ENCODE results near the gene ZNF532.

DNA sequence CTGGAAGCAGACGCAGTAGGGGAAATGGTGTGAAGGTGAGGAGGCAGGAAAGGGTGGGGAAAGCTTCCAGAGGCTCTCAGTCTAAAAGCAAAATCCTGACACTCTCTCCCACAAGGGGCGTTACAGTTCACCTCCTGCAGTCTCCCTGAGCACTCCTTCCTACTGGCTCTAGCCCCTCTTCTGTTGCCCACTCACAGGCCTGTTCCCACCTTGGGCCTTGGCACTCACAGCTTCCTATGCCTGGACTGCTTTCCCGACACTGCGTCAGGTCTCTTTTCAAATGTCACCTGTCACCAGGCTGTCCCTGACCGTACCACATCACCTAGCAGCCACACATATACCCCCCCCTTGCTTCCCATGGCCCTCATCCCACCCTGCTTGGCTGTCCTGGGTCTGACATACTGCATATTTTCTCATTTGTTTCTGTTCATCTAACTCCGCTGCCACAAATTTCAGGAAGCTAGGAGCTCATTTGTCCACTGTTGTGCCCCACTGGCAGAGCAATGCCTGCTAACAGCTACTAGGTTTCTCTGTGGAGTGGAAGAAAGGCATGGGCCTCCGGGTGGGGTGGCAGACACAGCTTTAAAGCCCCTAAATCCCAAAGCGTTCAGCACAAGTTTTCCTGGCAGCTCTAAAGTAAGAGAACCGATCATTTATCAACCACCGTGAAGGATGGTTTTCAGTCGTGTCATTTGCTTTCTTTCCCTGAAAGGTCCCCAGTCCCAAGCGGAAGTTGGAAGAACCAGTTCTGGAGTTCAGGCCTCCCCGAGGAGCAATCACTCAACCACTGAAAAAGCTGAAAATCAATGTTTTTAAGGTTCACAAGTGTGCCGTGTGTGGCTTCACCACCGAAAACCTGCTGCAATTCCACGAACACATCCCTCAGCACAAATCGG, 118.8 kb downstream of the ZNF532 start:
- TF ChIP-seq, protein P1, sequence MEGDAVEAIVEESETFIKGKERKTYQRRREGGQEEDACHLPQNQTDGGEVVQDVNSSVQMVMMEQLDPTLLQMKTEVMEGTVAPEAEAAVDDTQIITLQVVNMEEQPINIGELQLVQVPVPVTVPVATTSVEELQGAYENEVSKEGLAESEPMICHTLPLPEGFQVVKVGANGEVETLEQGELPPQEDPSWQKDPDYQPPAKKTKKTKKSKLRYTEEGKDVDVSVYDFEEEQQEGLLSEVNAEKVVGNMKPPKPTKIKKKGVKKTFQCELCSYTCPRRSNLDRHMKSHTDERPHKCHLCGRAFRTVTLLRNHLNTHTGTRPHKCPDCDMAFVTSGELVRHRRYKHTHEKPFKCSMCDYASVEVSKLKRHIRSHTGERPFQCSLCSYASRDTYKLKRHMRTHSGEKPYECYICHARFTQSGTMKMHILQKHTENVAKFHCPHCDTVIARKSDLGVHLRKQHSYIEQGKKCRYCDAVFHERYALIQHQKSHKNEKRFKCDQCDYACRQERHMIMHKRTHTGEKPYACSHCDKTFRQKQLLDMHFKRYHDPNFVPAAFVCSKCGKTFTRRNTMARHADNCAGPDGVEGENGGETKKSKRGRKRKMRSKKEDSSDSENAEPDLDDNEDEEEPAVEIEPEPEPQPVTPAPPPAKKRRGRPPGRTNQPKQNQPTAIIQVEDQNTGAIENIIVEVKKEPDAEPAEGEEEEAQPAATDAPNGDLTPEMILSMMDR (optimal IDR thresholded peaks at IDR 0.05 in 1 of 3, IDR thresholded peaks at IDR 0.05 in 1 of 3, conservative IDR thresholded peaks at IDR 0.05 in 1 of 3; ENCODE audit: extremely low read depth in 1 of 3, insufficient read depth in 2 of 3, low read length in 3 of 3): no peak
- no peak for TF ChIP-seq EZH2 (IDR thresholded peaks at IDR 0.05; ENCODE audit: low read length)

Data from keratinocyte (primary cell).